Fibroblast of the aortic adventitia (primary cell): ENCODE results near the gene KLHL29. TPM values are rescaled to one million over a fixed set of nuclear protein-coding genes. Genes with fewer than 3 reads are reported as not detected.

Experiments
- DNase-seq: peaks from one replicate; pipeline ENCODE4 v3.0.0-alpha.2; 2010; ENCODE audit warnings: low read depth
- H3K4me3 ChIP-seq: 2 replicates; pipeline ENCODE4 v1.5.1; 2011; ENCODE audit warnings: low read depth, mild to moderate bottlenecking, control low read depth, low read length, moderate library complexity
- total RNA-seq: library from RNA; depleted of rRNA; stranded (reverse); fragments of >200 nt; gene quantifications from 2 replicates; pipeline ENCODE4 v1.2.3, GENCODE V29; 2012; ENCODE audit warnings: low replicate concordance
- TF ChIP-seq, protein P1 (sequence below): IDR thresholded peaks from 2 replicates; pipeline ENCODE4 v1.5.1; 2011; ENCODE audit warnings: mild to moderate bottlenecking, low read length, control low read depth, inconsistent platforms; ENCODE audit not compliant: insufficient read depth

KLHL29 gene
- total RNA-seq, 1 donor: 4.7 TPM

DNA sequence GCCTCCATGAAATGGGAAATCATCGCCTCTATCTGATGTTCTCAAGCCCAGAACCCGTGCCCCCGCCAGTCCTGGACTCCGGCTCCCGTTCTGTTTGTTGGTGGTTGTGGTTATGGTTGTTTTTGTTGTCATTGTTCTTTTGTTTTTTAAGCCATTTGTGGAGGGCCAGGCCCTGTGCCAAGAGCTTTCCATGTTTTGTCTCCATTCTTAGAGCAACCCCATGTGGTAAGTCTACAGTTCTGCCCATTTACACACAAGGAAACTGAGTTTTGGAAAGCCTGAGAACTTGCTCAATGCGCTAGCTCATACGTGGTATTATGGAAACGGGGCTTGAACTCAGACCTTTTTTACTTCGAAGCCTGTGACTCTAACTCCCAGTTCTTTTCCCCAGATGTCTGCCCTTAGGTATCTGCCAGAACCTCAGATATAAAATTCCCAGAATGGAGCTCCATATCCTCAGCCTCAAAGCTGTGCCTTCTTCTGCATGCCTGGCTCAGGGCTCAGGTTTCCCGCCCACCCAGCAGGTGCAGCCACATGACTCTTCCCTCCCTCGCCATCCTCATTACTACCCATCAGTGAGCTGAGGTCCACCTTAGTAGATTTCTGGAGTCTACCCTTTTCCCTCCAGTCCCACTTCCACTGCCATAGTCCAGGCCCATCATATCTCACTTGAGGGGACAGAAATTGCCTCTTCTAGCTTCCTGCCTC lies 194.1 kb downstream of the KLHL29 start:
- no peak overlapping the region for H3K4me3 ChIP-seq
- no peak for DNase-seq
- TF ChIP-seq, protein P1, sequence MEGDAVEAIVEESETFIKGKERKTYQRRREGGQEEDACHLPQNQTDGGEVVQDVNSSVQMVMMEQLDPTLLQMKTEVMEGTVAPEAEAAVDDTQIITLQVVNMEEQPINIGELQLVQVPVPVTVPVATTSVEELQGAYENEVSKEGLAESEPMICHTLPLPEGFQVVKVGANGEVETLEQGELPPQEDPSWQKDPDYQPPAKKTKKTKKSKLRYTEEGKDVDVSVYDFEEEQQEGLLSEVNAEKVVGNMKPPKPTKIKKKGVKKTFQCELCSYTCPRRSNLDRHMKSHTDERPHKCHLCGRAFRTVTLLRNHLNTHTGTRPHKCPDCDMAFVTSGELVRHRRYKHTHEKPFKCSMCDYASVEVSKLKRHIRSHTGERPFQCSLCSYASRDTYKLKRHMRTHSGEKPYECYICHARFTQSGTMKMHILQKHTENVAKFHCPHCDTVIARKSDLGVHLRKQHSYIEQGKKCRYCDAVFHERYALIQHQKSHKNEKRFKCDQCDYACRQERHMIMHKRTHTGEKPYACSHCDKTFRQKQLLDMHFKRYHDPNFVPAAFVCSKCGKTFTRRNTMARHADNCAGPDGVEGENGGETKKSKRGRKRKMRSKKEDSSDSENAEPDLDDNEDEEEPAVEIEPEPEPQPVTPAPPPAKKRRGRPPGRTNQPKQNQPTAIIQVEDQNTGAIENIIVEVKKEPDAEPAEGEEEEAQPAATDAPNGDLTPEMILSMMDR: peak; percentile 7

DNA sequence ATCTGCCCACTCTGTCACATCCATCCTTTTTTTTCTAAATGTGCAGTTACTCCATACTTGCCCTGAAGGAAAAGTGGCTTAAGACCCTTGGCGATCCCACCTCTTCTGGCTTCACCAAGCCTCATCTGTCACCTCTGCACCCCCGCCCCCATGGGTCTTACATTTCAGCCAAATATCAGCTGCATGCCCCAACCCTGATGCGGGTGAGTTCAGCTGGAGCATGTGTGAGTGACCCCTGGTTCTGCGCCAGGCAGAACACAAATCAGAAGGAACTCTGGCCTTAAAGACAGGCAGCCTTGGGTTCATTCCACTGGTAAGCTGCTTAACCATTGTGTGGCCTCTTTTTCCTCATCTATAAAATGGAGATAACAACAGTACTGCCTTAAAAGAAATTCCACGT lies 194.7 kb downstream of the KLHL29 start:
- no peak overlapping the region for H3K4me3 ChIP-seq
- no peak for DNase-seq
- TF ChIP-seq, protein P1: no peak

DNA sequence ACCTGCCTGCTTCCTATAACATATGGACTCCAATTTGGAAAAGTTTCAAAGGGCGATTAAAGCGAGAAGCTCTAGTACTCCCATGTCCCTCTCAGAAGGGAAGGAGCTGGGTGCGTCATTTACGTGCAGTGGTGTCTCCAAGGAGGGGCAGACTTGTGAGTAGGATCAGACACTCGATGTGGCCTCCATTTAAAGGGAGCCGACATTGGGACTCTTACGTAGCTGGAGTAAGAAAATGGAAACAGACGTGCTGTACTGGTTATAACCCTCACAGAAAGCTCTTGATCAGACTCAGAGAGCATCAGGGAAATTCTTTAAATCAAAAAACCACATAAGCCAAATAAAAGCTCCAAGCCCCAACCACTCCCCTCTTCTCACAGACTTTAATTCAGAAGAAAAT lies 198.5 kb downstream of the KLHL29 start:
- TF ChIP-seq, protein P1: no peak
- no peak for DNase-seq
- H3K4me3 ChIP-seq: no peak overlapping the region

DNA sequence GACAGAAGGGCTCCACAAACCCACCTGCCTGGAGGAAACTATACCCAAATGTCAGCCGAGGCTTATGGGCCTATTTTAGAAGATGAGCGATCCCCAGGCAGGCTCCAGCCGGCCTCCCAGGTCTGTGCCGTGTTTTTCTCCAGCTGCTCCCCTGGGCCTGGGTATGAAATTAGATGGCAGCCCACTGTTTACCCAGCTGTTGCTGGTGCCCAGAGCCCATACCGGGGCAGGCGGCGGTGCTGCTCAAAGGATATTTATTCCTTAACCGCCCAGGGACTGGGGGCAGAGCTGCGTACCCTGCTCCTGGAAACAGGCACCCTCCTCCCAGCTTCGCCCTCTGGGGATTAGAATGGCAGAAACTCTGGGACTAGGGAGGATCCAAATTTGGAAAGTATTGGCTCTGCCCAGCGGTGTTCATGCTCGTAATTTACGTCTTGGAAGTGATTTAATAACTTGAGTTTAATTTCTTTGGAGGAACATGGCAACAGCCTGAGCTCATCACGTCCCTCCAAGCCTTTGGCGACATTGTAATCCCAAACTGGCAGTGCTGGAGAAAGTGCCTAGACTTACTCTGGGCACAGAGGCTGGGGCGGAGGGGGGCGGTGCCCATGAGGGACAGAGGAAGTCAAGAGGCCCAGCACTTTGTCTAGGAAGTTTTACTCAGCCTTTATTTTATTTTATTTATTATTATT lies 199.2 kb downstream of the KLHL29 start:
- TF ChIP-seq, protein P1: no peak
- no peak overlapping the region for H3K4me3 ChIP-seq
- no peak for DNase-seq

DNA sequence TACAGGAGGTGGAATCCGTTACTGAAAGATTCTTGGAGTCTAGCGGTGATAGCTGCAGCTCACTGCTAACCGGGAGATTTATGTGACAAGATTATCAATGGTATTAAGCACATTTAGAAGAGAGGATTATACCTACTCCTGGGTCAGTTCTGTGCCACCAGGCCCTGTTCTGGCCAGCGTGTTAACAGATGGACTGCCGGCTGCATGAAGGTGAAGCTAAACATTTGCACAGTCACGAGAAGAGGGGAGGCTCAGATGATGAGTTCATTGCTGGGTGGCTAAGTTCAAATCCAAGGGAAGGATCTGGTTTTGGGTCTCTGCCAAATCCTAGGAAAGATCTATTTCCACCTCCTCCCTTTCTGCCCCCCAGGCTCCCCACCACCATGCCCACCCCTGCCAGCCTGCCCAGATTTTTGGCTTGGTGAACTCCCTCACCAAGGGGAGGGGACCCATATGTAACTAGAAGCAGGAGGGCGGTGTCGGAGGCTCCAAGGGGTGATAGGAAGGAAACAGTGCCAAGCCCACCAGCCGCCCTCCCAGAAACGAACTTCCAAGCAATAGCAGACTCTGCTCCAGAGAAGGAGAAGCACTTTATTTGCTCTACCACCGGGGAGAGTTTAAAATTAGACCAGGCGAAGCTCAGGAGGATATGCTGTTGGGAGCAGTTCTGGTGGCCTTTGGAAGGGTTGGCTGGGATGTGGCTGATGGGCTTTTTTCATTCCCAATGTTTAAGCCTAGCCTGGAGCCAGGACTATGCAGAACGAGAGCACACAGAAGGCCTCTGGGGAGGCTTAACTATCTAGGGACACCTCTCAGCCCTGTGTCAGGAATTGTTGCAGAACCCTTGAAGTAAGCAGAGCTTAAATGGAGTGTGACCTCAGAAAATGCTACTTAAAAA lies 200.5 kb downstream of the KLHL29 start:
- H3K4me3 ChIP-seq: no peak overlapping the region
- TF ChIP-seq, protein P1: no peak
- no peak for DNase-seq

DNA sequence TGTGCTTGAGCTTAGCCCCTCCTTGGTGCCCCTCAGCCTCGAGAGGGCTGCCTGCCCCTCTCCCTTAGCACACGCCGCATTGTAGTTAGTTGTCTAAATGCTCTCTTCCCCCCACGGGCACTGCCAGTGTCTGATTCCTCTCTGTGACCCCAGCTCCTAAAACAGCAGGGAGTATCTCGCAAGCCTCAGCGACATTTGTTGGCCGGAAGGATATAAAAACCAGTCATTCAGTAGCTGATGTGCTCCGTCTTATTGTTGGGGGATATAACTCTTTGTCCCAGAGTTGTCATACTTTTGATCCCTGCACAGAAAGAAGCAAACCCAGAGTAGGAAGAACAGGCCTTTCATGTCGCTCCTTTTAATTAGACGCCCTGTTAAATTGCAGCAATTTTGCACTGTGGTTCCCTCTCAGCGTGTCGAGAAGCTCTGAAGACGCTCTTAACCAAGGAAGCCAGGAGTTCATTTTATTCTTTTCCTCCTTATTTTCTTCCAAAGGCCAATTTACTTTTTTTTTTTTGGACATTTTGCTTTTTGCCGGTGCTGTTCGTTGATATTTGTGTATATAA lies 201.8 kb downstream of the KLHL29 start:
- DNase-seq: no peak
- H3K4me3 ChIP-seq: no peak overlapping the region
- TF ChIP-seq, protein P1: no peak
